H9 (cell line): ENCODE data around the gene CNGB1. TPM values are rescaled to one million over a fixed set of nuclear protein-coding genes. Genes with fewer than 3 reads are reported as not detected.

ENCODE experiments used
- DNase-seq: peaks from one replicate; pipeline ENCODE4 v3.0.0-alpha.2; 2017
- H2AFZ ChIP-seq: one replicate; pipeline ENCODE4 v1.6.1; 2013; ENCODE audit warnings: mild to moderate bottlenecking, low read length, control low read depth, moderate library complexity
- H2AK5ac ChIP-seq: 2 replicates; pipeline ENCODE4 v1.6.1; 2013; ENCODE audit warnings: low read length, control low read depth, mixed read lengths; ENCODE audit not compliant: insufficient read length
- H2BK120ac ChIP-seq: one replicate; pipeline ENCODE4 v1.6.1; 2013; ENCODE audit warnings: low read depth, mild to moderate bottlenecking, low read length, control low read depth, inconsistent platforms; ENCODE audit not compliant: poor library complexity, severe bottlenecking
- H2BK12ac ChIP-seq: 2 replicates; pipeline ENCODE4 v1.6.1; 2013; ENCODE audit warnings: low read length, control low read depth, mixed read lengths, low read depth; ENCODE audit not compliant: insufficient read length
- H2BK15ac ChIP-seq: 2 replicates; pipeline ENCODE4 v1.6.1; 2013; ENCODE audit warnings: low read depth, low read length, control low read depth
- H2BK20ac ChIP-seq: one replicate; pipeline ENCODE4 v1.6.1; 2013; ENCODE audit warnings: low read depth, mild to moderate bottlenecking, low read length, control low read depth, inconsistent platforms; ENCODE audit not compliant: poor library complexity, severe bottlenecking
- H2BK5ac ChIP-seq: 2 replicates; pipeline ENCODE4 v1.6.1; 2013; ENCODE audit warnings: low read length, control low read depth, mixed read lengths; ENCODE audit not compliant: insufficient read length
- H3K14ac ChIP-seq: 2 replicates; pipeline ENCODE4 v1.6.1; 2013; ENCODE audit warnings: low read length, control low read depth; ENCODE audit not compliant: insufficient read depth
- H3K18ac ChIP-seq: 2 replicates; pipeline ENCODE4 v1.6.1; 2013; ENCODE audit warnings: low read depth, mild to moderate bottlenecking, mixed read lengths, low read length, control low read depth; ENCODE audit not compliant: insufficient read length
- H3K23ac ChIP-seq: 2 replicates; pipeline ENCODE4 v1.6.1; 2013; ENCODE audit warnings: low read length, control low read depth, mixed read lengths, low read depth; ENCODE audit not compliant: insufficient read length
- H3K23me2 ChIP-seq: 2 replicates; pipeline ENCODE4 v1.6.1; 2013; ENCODE audit warnings: low read depth, mild to moderate bottlenecking, mixed read lengths, low read length, control low read depth; ENCODE audit not compliant: insufficient read length, poor library complexity, severe bottlenecking
- H3K27ac ChIP-seq: 2 replicates; pipeline ENCODE4 v1.5.1; 2013; ENCODE audit warnings: low read length, control low read depth, mixed read lengths, low read depth; ENCODE audit not compliant: insufficient read length
- H3K27me3 ChIP-seq: 2 replicates; pipeline ENCODE4 v1.6.1; 2013; ENCODE audit warnings: low read length, control low read depth, inconsistent platforms; ENCODE audit not compliant: insufficient read depth
- H3K4ac ChIP-seq: 2 replicates; pipeline ENCODE4 v1.6.1; 2013; ENCODE audit warnings: low read depth, mild to moderate bottlenecking, control low read depth, inconsistent platforms, low read length, moderate library complexity
- H3K4me1 ChIP-seq: 2 replicates; pipeline ENCODE4 v1.6.1; 2013; ENCODE audit warnings: low read length, control low read depth, inconsistent platforms; ENCODE audit not compliant: insufficient read depth
- H3K4me2 ChIP-seq: 2 replicates; pipeline ENCODE4 v1.6.1; 2013; ENCODE audit warnings: low read length, control low read depth, mixed read lengths; ENCODE audit not compliant: insufficient read length, insufficient read depth
- H3K56ac ChIP-seq: 2 replicates; pipeline ENCODE4 v1.6.1; 2013; ENCODE audit warnings: low read depth, mild to moderate bottlenecking, mixed read lengths, low read length, control low read depth; ENCODE audit not compliant: insufficient read length
- H3K79me1 ChIP-seq: 2 replicates; pipeline ENCODE4 v1.6.1; 2013; ENCODE audit warnings: low read depth, mild to moderate bottlenecking, moderate library complexity, low read length, control low read depth, inconsistent platforms; ENCODE audit not compliant: insufficient read depth, poor library complexity, severe bottlenecking
- H3K79me2 ChIP-seq: 2 replicates; pipeline ENCODE4 v1.6.1; 2013; ENCODE audit warnings: low read length, control low read depth, inconsistent platforms; ENCODE audit not compliant: insufficient read depth
- H3K9ac ChIP-seq: 2 replicates; pipeline ENCODE4 v1.6.1; 2013; ENCODE audit warnings: low read length, control low read depth, mixed read lengths; ENCODE audit not compliant: insufficient read length; ENCODE audit errors: extremely low read depth
- H3K9me3 ChIP-seq: one replicate; pipeline ENCODE4 v1.6.1; 2013; ENCODE audit warnings: low read depth, low read length, inconsistent platforms; ENCODE audit not compliant: control insufficient read depth
- H3T11ph ChIP-seq: one replicate; pipeline ENCODE4 v1.6.1; 2013; ENCODE audit warnings: mild to moderate bottlenecking, low read length, control low read depth, inconsistent platforms
- H4K20me1 ChIP-seq: one replicate; pipeline ENCODE4 v1.6.1; 2013; ENCODE audit not compliant: control insufficient read depth, insufficient read length, insufficient read depth
- H4K5ac ChIP-seq: 2 replicates; pipeline ENCODE4 v1.6.1; 2013; ENCODE audit warnings: low read depth, mild to moderate bottlenecking, mixed read lengths, low read length, control low read depth; ENCODE audit not compliant: insufficient read length
- H4K8ac ChIP-seq: replicated peaks from 2 replicates; pipeline ENCODE4 v1.6.1; 2013; ENCODE audit warnings: low read length, control low read depth, mixed read lengths, low read depth; ENCODE audit not compliant: insufficient read length
- H4K91ac ChIP-seq: 2 replicates; pipeline ENCODE4 v1.6.1; 2013; ENCODE audit warnings: low read depth, mild to moderate bottlenecking, moderate library complexity, mixed read lengths, low read length, control low read depth; ENCODE audit not compliant: insufficient read length
- H3K27ac Mint-ChIP-seq, 3 experiments: 2 replicates in 2 of 3; 3 replicates in 1 of 3; pipeline ENCODE4 v1.8.0; 2020 to 2021; ENCODE audit warnings: mixed read lengths in 3 of 3, mild to moderate bottlenecking in 1 of 3, moderate library complexity in 1 of 3
- H3K27me3 Mint-ChIP-seq: 2 replicates; pipeline ENCODE4 v1.8.0; 2021; ENCODE audit warnings: low read depth, mild to moderate bottlenecking, moderate library complexity, mixed read lengths
- H3K36me3 Mint-ChIP-seq, 3 experiments: 2 replicates in 2 of 3; 3 replicates in 1 of 3; pipeline ENCODE4 v1.8.0; 2020 to 2021; ENCODE audit warnings: low read depth in 3 of 3, mixed read lengths in 3 of 3; ENCODE audit not compliant: insufficient read depth in 1 of 3
- H3K4me1 Mint-ChIP-seq, 2 experiments: 2 replicates each; pipeline ENCODE4 v1.8.0; 2020; ENCODE audit warnings: mixed read lengths in 2 of 2
- H3K4me3 Mint-ChIP-seq, 2 experiments: 2 replicates in 1 of 2; 3 replicates in 1 of 2; pipeline ENCODE4 v1.8.0; 2020 to 2021; ENCODE audit warnings: mild to moderate bottlenecking in 2 of 2, mixed read lengths in 2 of 2, moderate library complexity in 1 of 2
- H3K9me3 Mint-ChIP-seq, 2 experiments: 2 replicates in 1 of 2; 3 replicates in 1 of 2; pipeline ENCODE4 v1.8.0; 2020; ENCODE audit warnings: mild to moderate bottlenecking in 2 of 2, mixed read lengths in 2 of 2, moderate library complexity in 1 of 2
- WGBS: extraction: QIAGEN DNeasy Blood & Tissue Kit; methylation state at CpG from one replicate; pipeline ENCODE4 v1.1.7; 2013; ENCODE audit warnings: missing lambda C conversion rate, low lambda C conversion rate, mixed read lengths; ENCODE audit not compliant: insufficient read length; ENCODE audit errors: extremely low coverage; 5-methylcytosine and 5-hydroxymethylcytosine counted together
- total RNA-seq: library from RNA; stranded (reverse); gene quantifications from 2 replicates; pipeline ENCODE4 v1.2.1, GENCODE V29; 2021
- TF ChIP-seq, protein P1 (sequence below): fragments of 200-600 bp; sonication (generic); conservative IDR thresholded peaks from 3 replicates; pipeline ENCODE4 v1.8.0; 2021; ENCODE audit warnings: antibody characterized with exemption, mild to moderate bottlenecking

The CNGB1 gene
- total RNA-seq, 1 experiment from 2014 or later: not detected

GRCh38 chr16:57912529-57913260 lies 58.2 kb downstream of the CNGB1 start:
- Mint-ChIP-seq H3K27me3 (peaks cover 2% of the 10 kb centered on the region; the same call in 1 of the 2 replicates), H3K4me3 (no peak overlapping the region), H3K36me3 (no peaks in the 10 kb centered on the region), H3K27ac (no peak overlapping the region; a peak in 1 of 7 replicates), H3K4me1 (peaks cover 18 to 24% of the 10 kb centered on the region in 2 experiments), H3K9me3 (no peaks in the 10 kb centered on the region)
- WGBS: no CpG with 5 or more reads among the region's 16 CpGs
- Histone ChIP-seq H3K79me2 (no peaks in the 10 kb centered on the region), H3K79me1 (no peaks in the 10 kb centered on the region), H3K27me3 (no peaks in the 10 kb centered on the region), H2AK5ac (no peak overlapping the region), H4K8ac (peak overlapping the region; percentile 22), H3K4me1 (peaks cover 5% of the 10 kb centered on the region; the same call in 1 of the 2 replicates), H2BK12ac (no peak overlapping the region), H3K23me2 (no peaks in the 10 kb centered on the region), H2AFZ (no peak overlapping the region), H3K9ac (no peak overlapping the region), H3T11ph (no peak overlapping the region), H3K18ac (peak overlapping the region; percentile 1), H3K9me3 (no peaks in the 10 kb centered on the region), H2BK120ac (no peak overlapping the region), H4K5ac (peak overlapping the region; percentile 10), H3K14ac (no peak overlapping the region), H3K27ac (no peak overlapping the region), H2BK5ac (no peak overlapping the region), H3K4me2 (no peak overlapping the region), H3K23ac (no peak overlapping the region), H3K56ac (no peak overlapping the region), H3K4ac (no peak overlapping the region), H2BK15ac (no peak overlapping the region), H2BK20ac (no peak overlapping the region), H4K20me1 (no peaks in the 10 kb centered on the region), H4K91ac (no peak overlapping the region)
- TF ChIP-seq, protein P1, sequence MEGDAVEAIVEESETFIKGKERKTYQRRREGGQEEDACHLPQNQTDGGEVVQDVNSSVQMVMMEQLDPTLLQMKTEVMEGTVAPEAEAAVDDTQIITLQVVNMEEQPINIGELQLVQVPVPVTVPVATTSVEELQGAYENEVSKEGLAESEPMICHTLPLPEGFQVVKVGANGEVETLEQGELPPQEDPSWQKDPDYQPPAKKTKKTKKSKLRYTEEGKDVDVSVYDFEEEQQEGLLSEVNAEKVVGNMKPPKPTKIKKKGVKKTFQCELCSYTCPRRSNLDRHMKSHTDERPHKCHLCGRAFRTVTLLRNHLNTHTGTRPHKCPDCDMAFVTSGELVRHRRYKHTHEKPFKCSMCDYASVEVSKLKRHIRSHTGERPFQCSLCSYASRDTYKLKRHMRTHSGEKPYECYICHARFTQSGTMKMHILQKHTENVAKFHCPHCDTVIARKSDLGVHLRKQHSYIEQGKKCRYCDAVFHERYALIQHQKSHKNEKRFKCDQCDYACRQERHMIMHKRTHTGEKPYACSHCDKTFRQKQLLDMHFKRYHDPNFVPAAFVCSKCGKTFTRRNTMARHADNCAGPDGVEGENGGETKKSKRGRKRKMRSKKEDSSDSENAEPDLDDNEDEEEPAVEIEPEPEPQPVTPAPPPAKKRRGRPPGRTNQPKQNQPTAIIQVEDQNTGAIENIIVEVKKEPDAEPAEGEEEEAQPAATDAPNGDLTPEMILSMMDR: no peak
- DNase-seq: no peak
